H1 (cell line): ENCODE data around the gene NUMB. TPM values are rescaled to one million over a fixed set of nuclear protein-coding genes. Genes with fewer than 3 reads are reported as not detected.
A peak's percentile ranks its signal among the peaks of the same experiment; 100 is the strongest.

Experiments used
- CTCF ChIA-PET: fragments of 300-600 bp; sonication (Branson Sonifier 250); formaldehyde crosslinking; loops from one replicate; lab custom pipeline; 2021; ENCODE audit not compliant: partially characterized antibody; lab: Charles Lee
- POLR2A ChIA-PET: fragments of 300-600 bp; sonication (Branson Sonifier 250); formaldehyde crosslinking; loops from one replicate; lab custom pipeline; 2021; ENCODE audit warnings: inconsistent platforms; ENCODE audit not compliant: partially characterized antibody; lab: Charles Lee
- DNase-seq, 2 experiments: peaks; one replicate each; pipeline versions ENCODE4 v3.0.0 to v3.0.0-alpha.2; 2010 to 2022; ENCODE audit warnings: low spot score in 2 of 2, low read depth in 1 of 2, mixed read lengths in 1 of 2
- FAIRE-seq: peaks from 2 replicates; lab custom pipeline; 2011; peaks lifted over from hg19 to GRCh38; lab: Jason Lieb, UNC
- H2AFZ ChIP-seq: 2 replicates; pipeline ENCODE4 v1.8.1; 2012; ENCODE audit warnings: low read length, inconsistent platforms
- H2AK5ac ChIP-seq: 2 replicates; pipeline ENCODE4 v1.6.1; 2013; ENCODE audit warnings: low read depth, low read length
- H2BK120ac ChIP-seq: replicated peaks from 2 replicates; pipeline ENCODE3; 2013; ENCODE audit warnings: low read depth, low read length, inconsistent platforms
- H2BK12ac ChIP-seq: 2 replicates; pipeline ENCODE4 v1.6.1; 2013; ENCODE audit warnings: low read depth, low read length
- H2BK15ac ChIP-seq: 2 replicates; pipeline ENCODE4 v1.6.1; 2013; ENCODE audit warnings: low read length
- H2BK20ac ChIP-seq: 2 replicates; pipeline ENCODE4 v1.6.1; 2013; ENCODE audit warnings: low read length
- H2BK5ac ChIP-seq: 2 replicates; pipeline ENCODE4 v1.6.1; 2013; ENCODE audit warnings: low read depth, low read length
- H3K14ac ChIP-seq: 2 replicates; pipeline ENCODE4 v1.6.1; 2013; ENCODE audit warnings: inconsistent platforms; ENCODE audit not compliant: insufficient read length
- H3K18ac ChIP-seq: 2 replicates; pipeline ENCODE4 v1.6.1; 2013; ENCODE audit warnings: low read length; ENCODE audit errors: extremely low read depth
- H3K23ac ChIP-seq: 2 replicates; pipeline ENCODE4 v1.6.1; 2013; ENCODE audit warnings: inconsistent platforms; ENCODE audit not compliant: insufficient read length
- H3K23me2 ChIP-seq: 2 replicates; pipeline ENCODE4 v1.6.1; 2013; ENCODE audit warnings: low read depth, low read length
- H3K27ac ChIP-seq: 2 replicates; pipeline ENCODE4 v1.6.1; 2011; ENCODE audit warnings: low read depth, low read length, inconsistent platforms
- H3K27me3 ChIP-seq, 4 experiments: replicated peaks in 1 of 4; 1 replicate in 1 of 4; 2 replicates in 3 of 4; pipeline versions ENCODE4 v1.6.1 to v1.8.1; 2011 to 2013; ENCODE audit warnings: low read length in 3 of 4, mild to moderate bottlenecking in 3 of 4, inconsistent platforms in 2 of 4, mixed read lengths in 2 of 4, moderate library complexity in 1 of 4; ENCODE audit not compliant: control insufficient read depth in 3 of 4, insufficient read depth in 3 of 4; ENCODE audit errors: extremely low read depth in 1 of 4
- H3K36me3 ChIP-seq, 4 experiments: 2 replicates each; pipeline versions ENCODE4 v1.6.1 to v1.8.1; 2011 to 2013; ENCODE audit warnings: mild to moderate bottlenecking in 4 of 4, low read length in 3 of 4, moderate library complexity in 2 of 4, control low read depth in 1 of 4, inconsistent platforms in 1 of 4; ENCODE audit not compliant: insufficient read depth in 4 of 4, control insufficient read depth in 2 of 4
- H3K4ac ChIP-seq: replicated peaks from 2 replicates; pipeline ENCODE3; 2013; ENCODE audit warnings: low read length, low read depth, mixed read lengths, inconsistent platforms; ENCODE audit not compliant: insufficient read length
- H3K4me1 ChIP-seq, 4 experiments: replicated peaks in 1 of 4; 1 replicate in 1 of 4; 2 replicates in 3 of 4; pipeline versions ENCODE4 v1.6.1 to v1.8.1; 2011 to 2013; ENCODE audit warnings: low read length in 3 of 4, inconsistent platforms in 2 of 4, mixed read lengths in 1 of 4; ENCODE audit not compliant: insufficient read depth in 4 of 4, control insufficient read depth in 3 of 4
- H3K4me2 ChIP-seq, 2 experiments: 2 replicates each; pipeline versions ENCODE4 v1.6.1 to v1.8.1; 2011 to 2013; ENCODE audit warnings: low read depth in 2 of 2, low read length in 2 of 2, control low read depth in 1 of 2, inconsistent platforms in 1 of 2, mild to moderate bottlenecking in 1 of 2; ENCODE audit not compliant: insufficient read depth in 1 of 2
- H3K4me3 ChIP-seq, 4 experiments: fragments of 200-600, 300-600 bp in 1 of 4; sonication (generic), shearing (Covaris generic), sonication (Bioruptor Twin) in 1 of 4; 2 replicates each; pipeline versions ENCODE4 v1.5.1 to v1.8.1; 2011 to 2016; ENCODE audit warnings: low read length in 4 of 4, low read depth in 3 of 4, control low read depth in 2 of 4, inconsistent platforms in 2 of 4, mild to moderate bottlenecking in 2 of 4, mixed read lengths in 1 of 4, moderate library complexity in 1 of 4; ENCODE audit not compliant: insufficient read depth in 2 of 4; ENCODE audit errors: extremely low read depth in 1 of 4
- H3K56ac ChIP-seq: replicated peaks from 2 replicates; pipeline ENCODE3; 2013; ENCODE audit warnings: low read depth, mild to moderate bottlenecking, mixed read lengths, low read length, inconsistent platforms; ENCODE audit not compliant: insufficient read length
- H3K79me1 ChIP-seq: 2 replicates; pipeline ENCODE4 v1.6.1; 2013; ENCODE audit warnings: low read depth, low read length, control low read depth
- H3K79me2 ChIP-seq, 2 experiments: 2 replicates each; pipeline versions ENCODE4 v1.6.1 to v1.8.1; 2012 to 2013; ENCODE audit warnings: low read length in 2 of 2, mild to moderate bottlenecking in 2 of 2, inconsistent platforms in 1 of 2; ENCODE audit not compliant: insufficient read depth in 2 of 2, control insufficient read depth in 1 of 2
- H3K9ac ChIP-seq, 4 experiments: replicated peaks in 1 of 4; 1 replicate in 1 of 4; 2 replicates in 3 of 4; pipeline versions ENCODE4 v1.6.1 to v1.8.1; 2011 to 2013; ENCODE audit warnings: low read depth in 3 of 4, low read length in 3 of 4, control low read depth in 2 of 4, mild to moderate bottlenecking in 2 of 4, moderate library complexity in 2 of 4, inconsistent platforms in 1 of 4; ENCODE audit errors: extremely low read depth in 1 of 4
- H3K9me3 ChIP-seq, 2 experiments: 2 replicates each; pipeline versions ENCODE4 v1.6.1 to v1.8.1; 2012 to 2013; ENCODE audit warnings: mild to moderate bottlenecking in 2 of 2, moderate library complexity in 2 of 2, control low read depth in 1 of 2, inconsistent platforms in 1 of 2, low read depth in 1 of 2, low read length in 1 of 2, mixed read lengths in 1 of 2; ENCODE audit not compliant: insufficient read depth in 2 of 2
- H4K20me1 ChIP-seq, 2 experiments: replicated peaks in 1 of 2; 2 replicates each; pipeline versions ENCODE3 to v1.8.1; 2011 to 2013; ENCODE audit warnings: inconsistent platforms in 2 of 2, low read length in 2 of 2, mild to moderate bottlenecking in 1 of 2; ENCODE audit not compliant: insufficient read depth in 2 of 2, control insufficient read depth in 1 of 2
- H4K5ac ChIP-seq: 2 replicates; pipeline ENCODE4 v1.6.1; 2013; ENCODE audit warnings: low read length, low read depth, mixed read lengths, inconsistent platforms; ENCODE audit not compliant: insufficient read length
- H4K8ac ChIP-seq: 2 replicates; pipeline ENCODE4 v1.8.0; 2013; ENCODE audit warnings: mild to moderate bottlenecking, moderate library complexity, low read length, inconsistent platforms; ENCODE audit not compliant: insufficient read depth; ENCODE audit errors: extremely low read depth
- H4K91ac ChIP-seq: replicated peaks from 2 replicates; pipeline ENCODE3; 2013; ENCODE audit warnings: low read length, mixed read lengths, inconsistent platforms; ENCODE audit not compliant: insufficient read length
- ATF3 ChIP-seq: IDR thresholded peaks from 2 replicates; pipeline ENCODE4 v1.6.1; 2011; ENCODE audit warnings: low read depth, mild to moderate bottlenecking, low read length; ENCODE audit not compliant: insufficient read depth
- BCL11A ChIP-seq, 2 experiments: IDR thresholded peaks; one replicate each; pipeline ENCODE4 v1.6.1; 2011; ENCODE audit warnings: low read depth in 2 of 2, low read length in 2 of 2, mild to moderate bottlenecking in 2 of 2
- CHD2 ChIP-seq: IDR thresholded peaks from 2 replicates; pipeline ENCODE4 v1.6.1; 2012; ENCODE audit warnings: low read length, improper control_type of control experiment
- FOSL1 ChIP-seq: IDR thresholded peaks from 2 replicates; pipeline ENCODE4 v1.6.1; 2011; ENCODE audit warnings: mild to moderate bottlenecking, low read depth, low read length, moderate library complexity; ENCODE audit not compliant: insufficient read depth
- KDM5A ChIP-seq: fragments of 200-600 bp; IDR thresholded peaks from 2 replicates; pipeline ENCODE4 v1.7.1; 2012; ENCODE audit warnings: mild to moderate bottlenecking, low read length, inconsistent platforms, mixed read lengths
- MAFK ChIP-seq: IDR thresholded peaks from 2 replicates; pipeline ENCODE4 v1.6.1; 2012; ENCODE audit warnings: low read depth, mild to moderate bottlenecking, improper control_type of control experiment, low read length
- NRF1 ChIP-seq: IDR thresholded peaks from 2 replicates; pipeline ENCODE4 v1.6.1; 2011; ENCODE audit warnings: mild to moderate bottlenecking, low read depth, low read length, improper control_type of control experiment
- RXRA ChIP-seq: IDR thresholded peaks from 2 replicates; pipeline ENCODE4 v1.6.1; 2011; ENCODE audit warnings: low read depth, mild to moderate bottlenecking, low read length, moderate library complexity; ENCODE audit not compliant: insufficient read depth
- SAP30 ChIP-seq: fragments of 300-600 bp; sonication (generic); IDR thresholded peaks from 2 replicates; pipeline ENCODE4 v1.7.1; 2012; ENCODE audit warnings: low read length, moderate library complexity, mild to moderate bottlenecking, inconsistent platforms; ENCODE audit not compliant: insufficient read depth, insufficient replicate concordance
- SP1 ChIP-seq: IDR thresholded peaks from 2 replicates; pipeline ENCODE4 v1.6.1; 2011; ENCODE audit warnings: low read depth, low read length
- TCF12 ChIP-seq: IDR thresholded peaks from 2 replicates; pipeline ENCODE4 v1.6.1; 2011; ENCODE audit warnings: low read depth, mild to moderate bottlenecking, low read length
- TEAD4 ChIP-seq: IDR thresholded peaks from 2 replicates; pipeline ENCODE4 v1.6.1; 2012; ENCODE audit warnings: low read depth, low read length, inconsistent platforms, mixed read lengths
- YY1 ChIP-seq: IDR thresholded peaks from 2 replicates; pipeline ENCODE4 v1.6.1; 2011; ENCODE audit warnings: low read depth, mild to moderate bottlenecking, low read length
- WGBS, 2 experiments: shearing (Covaris generic) in 1 of 2; methylation state at CpG; one replicate each; pipeline versions ENCODE4 v1.1.6 to v1.1.7; 2013 to 2015; ENCODE audit warnings: low lambda C conversion rate in 2 of 2, mixed read lengths in 2 of 2, inconsistent platforms in 1 of 2, low coverage in 1 of 2, missing lambda C conversion rate in 1 of 2; ENCODE audit not compliant: insufficient replicate concordance in 2 of 2, insufficient coverage in 1 of 2, insufficient read length in 1 of 2; ENCODE audit errors: extremely low coverage in 1 of 2, missing lambda C conversion rate in 1 of 2; 5-methylcytosine and 5-hydroxymethylcytosine counted together
- polyA plus RNA-seq, 7 experiments: library from polyadenylated mRNA; depleted of rRNA in 3 of 7; stranded (reverse) in 5 of 7; unstranded in 2 of 7; fragments of >200 nt in 5 of 7; fragments of 200-250 nt in 2 of 7; gene quantifications; 1 replicate in 5 of 7; 2 replicates in 1 of 7; 4 replicates in 1 of 7; pipeline versions ENCODE4 v1.2.1 to v1.2.3, GENCODE V29; 2011 to 2013; ENCODE audit warnings: missing spikeins in 2 of 7, mixed read lengths in 2 of 7
- total RNA-seq: library from RNA; stranded (reverse); fragmentation: NEBNext Ultra II Directional; extraction: Animal tissue kit (Norgen Biotek cat#: 25700); gene quantifications from 2 replicates; pipeline ENCODE4 v1.2.1, GENCODE V29; 2021

NUMB gene
- total and polyA plus RNA-seq, 2 of the 8 experiments (the other 6 are each of a cell fraction or from before 2014, with no cell fraction given): 54.3 to 78.1 TPM

GRCh38 chr14:73339846-73340595, 118.3 kb downstream of the NUMB start:
- no peak overlapping the region for H3K14ac ChIP-seq
- H2BK120ac ChIP-seq: no peak overlapping the region
- H3K79me2 ChIP-seq: no peaks in the 10 kb centered on the region
- H4K20me1 ChIP-seq: peaks cover 3 to 4% of the 10 kb centered on the region in 2 experiments
- H3K23me2 ChIP-seq: no peaks in the 10 kb centered on the region
- H3K23ac ChIP-seq: no peak overlapping the region
- H2AK5ac ChIP-seq: peak overlapping the region; percentile 32; the same call in 1 of the 2 replicates
- H2BK5ac ChIP-seq: 0 out of 2 replicates have a peak overlapping the region, but pooled peaks have one; percentile 5
- ChIA-PET CTCF (interaction anchor here (0.6 to 0.7 kb wide), 2 partner anchors 45 to 479 kb away, joined by 3 to 4 read pairs; no protein-coding TSS in a partner anchor), POLR2A (no interaction called here)
- H3K4ac ChIP-seq: peak overlapping the region; percentile 85
- DNase-seq: no peak
- no peak overlapping the region; a peak in 3 of 7 replicates for H3K9ac ChIP-seq
- FAIRE-seq: no peak
- no peak overlapping the region for H2BK15ac ChIP-seq
- no peak overlapping the region for H2AFZ ChIP-seq
- no peak for TF ChIP-seq FOSL1
- no peak for TF ChIP-seq KDM5A
- TF ChIP-seq NRF1: no peak
- no peak for TF ChIP-seq SP1
- no peak for TF ChIP-seq MAFK
- TF ChIP-seq CHD2: no peak
- TF ChIP-seq TEAD4: no peak
- no peak for TF ChIP-seq ATF3
- TF ChIP-seq SAP30: no peak
- no peak for TF ChIP-seq BCL11A (IDR thresholded peaks at IDR 0.05; ENCODE audit: low read depth in 2 of 2, low read length in 2 of 2)
- no peak for TF ChIP-seq YY1
- no peak for TF ChIP-seq TCF12
- no peak for TF ChIP-seq RXRA
- no peak overlapping the region for H4K91ac ChIP-seq
- no peaks in the 10 kb centered on the region for H3K9me3 ChIP-seq
- H3K18ac ChIP-seq: no peak overlapping the region
- no peak overlapping the region for H3K4me3 ChIP-seq
- no peaks in the 10 kb centered on the region for H3K27me3 ChIP-seq
- no peak overlapping the region for H3K27ac ChIP-seq
- peaks cover 0 to 5% (median 4%) of the 10 kb centered on the region in 4 experiments; a peak in 5 of 7 replicates for H3K4me1 ChIP-seq
- no peaks in the 10 kb centered on the region for H3K36me3 ChIP-seq
- H3K79me1 ChIP-seq: peaks cover 4% of the 10 kb centered on the region
- WGBS, 2 experiments: 90% methylated on average over 6 of the region's 6 CpGs; no CpG with 5 or more reads in 1 of the 2 experiments
- H4K8ac ChIP-seq: no peak overlapping the region
- H2BK20ac ChIP-seq: no peak overlapping the region
- no peak overlapping the region for H2BK12ac ChIP-seq
- no peak overlapping the region for H3K56ac ChIP-seq
- no peak overlapping the region for H3K4me2 ChIP-seq
- H4K5ac ChIP-seq: no peak overlapping the region
